IMR-90 (cell line): ENCODE results near the gene PNMA6E. TPM values are rescaled to one million over a fixed set of nuclear protein-coding genes. Genes with fewer than 3 reads are reported as not detected.

Source experiments
- ATAC-seq: fragments of 200-7000 bp; cut with Tn5 transposase; 2 replicates; pipeline ENCODE4 v1.9.1; 2020; ENCODE audit warnings: low read depth, mild to moderate bottlenecking, moderate library complexity
- BruUV-seq: library from RNA; stranded (reverse); fragments of 400-500 nt; replicated peaks from 2 replicates; lab custom pipeline; 2021; lab: Mats Ljungman, UMichigan
- CTCF ChIA-PET: fragments of 300-600 bp; formaldehyde crosslinking; extraction: SDS; loops from one replicate; lab custom pipeline; 2021; ENCODE audit warnings: antibody characterized with exemption; lab: Yijun Ruan, JAX
- POLR2A ChIA-PET: fragments of 300-600 bp; sonication (Branson Sonifier 250); formaldehyde crosslinking; loops from one replicate; lab custom pipeline; 2022; ENCODE audit warnings: antibody characterized with exemption; ENCODE audit not compliant: unreplicated experiment; lab: Charles Lee
- DNase-seq: peaks from one replicate; pipeline ENCODE4 v3.0.0; 2013
- H2AFZ ChIP-seq: replicated peaks from 2 replicates; pipeline ENCODE3; 2013; ENCODE audit warnings: low read length, mild to moderate bottlenecking; ENCODE audit not compliant: poor library complexity
- H2AK5ac ChIP-seq: 2 replicates; pipeline ENCODE4 v1.6.1; 2013; ENCODE audit warnings: low read depth, low read length, inconsistent platforms
- H2AK9ac ChIP-seq: replicated peaks from 2 replicates; pipeline ENCODE3; 2013; ENCODE audit warnings: mild to moderate bottlenecking, low read depth, low read length, moderate library complexity; ENCODE audit not compliant: poor library complexity
- H2BK120ac ChIP-seq: 2 replicates; pipeline ENCODE4 v1.6.1; 2013; ENCODE audit warnings: low read depth, low read length, inconsistent platforms
- H2BK15ac ChIP-seq: 3 replicates; pipeline ENCODE4 v1.6.1; 2013; ENCODE audit warnings: low read depth, low read length, inconsistent platforms
- H2BK20ac ChIP-seq: 2 replicates; pipeline ENCODE4 v1.6.1; 2013; ENCODE audit warnings: low read depth, mild to moderate bottlenecking, inconsistent platforms, low read length, moderate library complexity
- H2BK5ac ChIP-seq: 2 replicates; pipeline ENCODE4 v1.6.1; 2013; ENCODE audit warnings: mild to moderate bottlenecking, low read depth, low read length, inconsistent platforms; ENCODE audit not compliant: poor library complexity, severe bottlenecking
- H3K14ac ChIP-seq: replicated peaks from 2 replicates; pipeline ENCODE4 v1.6.1; 2013; ENCODE audit warnings: low read depth, low read length, inconsistent platforms
- H3K18ac ChIP-seq: 2 replicates; pipeline ENCODE4 v1.6.1; 2013; ENCODE audit warnings: low read depth, low read length, control low read depth
- H3K23ac ChIP-seq: 2 replicates; pipeline ENCODE4 v1.6.1; 2013; ENCODE audit warnings: low read depth, low read length, inconsistent platforms
- H3K27ac ChIP-seq: 2 replicates; pipeline ENCODE4 v1.5.1; 2013; ENCODE audit warnings: mild to moderate bottlenecking, control low read depth, low read length; ENCODE audit not compliant: insufficient read depth
- H3K27me3 ChIP-seq: 2 replicates; pipeline ENCODE4 v1.6.1; 2013; ENCODE audit warnings: low read length; ENCODE audit not compliant: control insufficient read depth, insufficient read depth
- H3K36me3 ChIP-seq: 2 replicates; pipeline ENCODE4 v1.6.1; 2013; ENCODE audit warnings: low read length, mixed read lengths; ENCODE audit not compliant: control insufficient read depth, insufficient read depth
- H3K4ac ChIP-seq: 2 replicates; pipeline ENCODE4 v1.6.1; 2013; ENCODE audit warnings: low read depth, low read length, inconsistent platforms
- H3K4me1 ChIP-seq: 2 replicates; pipeline ENCODE4 v1.6.1; 2013; ENCODE audit warnings: low read length, mixed read lengths; ENCODE audit not compliant: control insufficient read depth, insufficient read depth
- H3K4me2 ChIP-seq: 2 replicates; pipeline ENCODE4 v1.6.1; 2013; ENCODE audit warnings: low read depth, mild to moderate bottlenecking, control low read depth, low read length, moderate library complexity
- H3K4me3 ChIP-seq: 2 replicates; pipeline ENCODE4 v1.5.1; 2013; ENCODE audit warnings: low read depth, mild to moderate bottlenecking, control low read depth, low read length, moderate library complexity; ENCODE audit not compliant: insufficient read depth
- H3K56ac ChIP-seq: 2 replicates; pipeline ENCODE4 v1.6.1; 2013; ENCODE audit warnings: low read length, inconsistent platforms; ENCODE audit not compliant: insufficient read depth; ENCODE audit errors: extremely low read depth
- H3K79me1 ChIP-seq, 2 experiments: 2 replicates each; pipeline ENCODE4 v1.6.1; 2013; ENCODE audit warnings: low read length in 2 of 2, inconsistent platforms in 1 of 2, low read depth in 1 of 2
- H3K9ac ChIP-seq: 2 replicates; pipeline ENCODE4 v1.6.1; 2013; ENCODE audit warnings: low read depth, low read length, control low read depth
- H3K9me1 ChIP-seq: 2 replicates; pipeline ENCODE4 v1.6.1; 2013; ENCODE audit warnings: low read length, inconsistent platforms; ENCODE audit not compliant: insufficient read depth
- H3K9me3 ChIP-seq: 2 replicates; pipeline ENCODE4 v1.6.1; 2013; ENCODE audit warnings: low read length; ENCODE audit not compliant: control insufficient read depth, insufficient read depth
- H4K20me1 ChIP-seq: 2 replicates; pipeline ENCODE4 v1.6.1; 2013; ENCODE audit warnings: low read length, inconsistent platforms; ENCODE audit not compliant: insufficient read depth
- H4K5ac ChIP-seq: 2 replicates; pipeline ENCODE4 v1.6.1; 2013; ENCODE audit warnings: mild to moderate bottlenecking, low read depth, low read length, control low read depth
- H4K8ac ChIP-seq, 2 experiments: 2 replicates each; pipeline ENCODE4 v1.6.1; 2013; ENCODE audit warnings: low read depth in 2 of 2, low read length in 2 of 2, control low read depth in 1 of 2, inconsistent platforms in 1 of 2
- H4K91ac ChIP-seq: 2 replicates; pipeline ENCODE4 v1.6.1; 2013; ENCODE audit warnings: low read depth, low read length, inconsistent platforms; ENCODE audit not compliant: insufficient read depth
- CEBPB ChIP-seq: IDR thresholded peaks from 2 replicates; pipeline ENCODE4 v1.6.1; 2012; ENCODE audit warnings: low read depth, low read length, improper control_type of control experiment
- MXI1 ChIP-seq: IDR thresholded peaks from 2 replicates; pipeline ENCODE4 v1.6.1; 2012; ENCODE audit warnings: low read depth, mild to moderate bottlenecking, low read length, moderate library complexity, borderline replicate concordance
- POLR2A ChIP-seq: IDR thresholded peaks from 2 replicates; pipeline ENCODE4 v1.6.1; 2012; ENCODE audit warnings: mild to moderate bottlenecking, low read depth, low read length
- RCOR1 ChIP-seq: IDR thresholded peaks from 2 replicates; pipeline ENCODE4 v1.6.1; 2012; ENCODE audit warnings: mild to moderate bottlenecking, low read length, improper control_type of control experiment; ENCODE audit not compliant: insufficient replicate concordance
- RFX5 ChIP-seq: IDR thresholded peaks from 2 replicates; pipeline ENCODE4 v1.8.0; 2012; ENCODE audit warnings: low read depth, mild to moderate bottlenecking, low read length, moderate library complexity
- SMC3 ChIP-seq: fragments of 150-350 bp; IDR thresholded peaks from 2 replicates; pipeline ENCODE4 v1.6.1; 2016; ENCODE audit warnings: low read depth, mild to moderate bottlenecking, antibody characterized with exemption, low read length, moderate library complexity
- WGBS, 2 experiments: methylation state at CpG; one replicate each; pipeline versions ENCODE4 v1.1.5 to v1.1.7; 2013; ENCODE audit warnings: missing lambda C conversion rate in 2 of 2; ENCODE audit not compliant: insufficient read length in 1 of 2; ENCODE audit errors: extremely low coverage in 2 of 2; 5-methylcytosine and 5-hydroxymethylcytosine counted together
- dilution Hi-C: fragments of 300-500 bp; cut with HindIII; formaldehyde crosslinking; loops from one replicate; pipeline ENCODE4 v1.14.3; 2018; ENCODE audit warnings: low sequenced_read_pairs; ENCODE audit not compliant: unreplicated experiment
- in situ Hi-C: fragments of 300-500 bp; cut with MboI; formaldehyde crosslinking; loops from 3 replicates; pipeline ENCODE4 v1.14.3; 2019; ENCODE audit warnings: low sequenced_read_pairs, inconsistent platforms, mixed read lengths
- intact Hi-C: fragments of 100-400 bp; cut with micrococcal nuclease; formaldehyde crosslinking; loops from 2 replicates; pipeline ENCODE4 v1.10.0; 2022
- polyA plus RNA-seq, 3 experiments: library from polyadenylated mRNA; depleted of rRNA; stranded (reverse); fragments of >200 nt; gene quantifications; 2 replicates each; pipeline ENCODE4 v1.2.3, GENCODE V29; 2012; ENCODE audit warnings: low replicate concordance in 1 of 3
- total RNA-seq: library from RNA; depleted of rRNA; stranded (reverse); fragments of >200 nt; gene quantifications from 2 replicates; pipeline ENCODE4 v1.2.3, GENCODE V29; 2012
- TF ChIP-seq, protein P1 (sequence below): fragments of 150-350 bp; IDR thresholded peaks from 2 replicates; pipeline ENCODE4 v1.6.1; 2016; ENCODE audit warnings: low read depth, mild to moderate bottlenecking, low read length, moderate library complexity, borderline replicate concordance

Gene PNMA6E
- total and polyA plus RNA-seq, 2 of the 4 experiments (the other 2 are of a cell fraction): not detected

DNA sequence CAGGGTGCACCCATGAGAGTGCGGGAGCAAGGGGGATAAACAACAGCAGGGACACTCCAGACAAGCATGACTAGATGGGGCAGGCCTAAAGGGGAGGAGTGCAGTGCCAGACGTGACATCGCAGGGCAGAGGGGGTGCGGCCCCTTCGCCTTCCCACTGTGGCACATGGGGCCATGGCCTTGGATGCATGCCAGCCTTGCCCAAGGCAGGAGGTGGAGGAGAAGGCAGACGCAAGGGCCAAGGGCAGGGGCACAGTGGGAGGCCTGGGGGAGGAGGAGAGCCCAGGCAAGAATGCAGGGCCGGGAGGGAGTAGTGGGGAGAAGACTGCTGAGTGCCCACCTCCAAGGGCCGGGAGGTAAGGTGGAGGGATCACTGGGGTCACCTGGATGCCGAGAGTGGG is 21.6 kb downstream of the PNMA6E start:
- no peaks in the 10 kb centered on the region for H3K79me1 ChIP-seq
- peaks cover 5% of the 10 kb centered on the region for H3K27me3 ChIP-seq
- BruUV-seq: no TSS peak
- intact Hi-C loops (no loop called here), in situ Hi-C loops (no loop called here), dilution Hi-C loops (no loop called here)
- no peak overlapping the region for H3K9ac ChIP-seq
- no peaks in the 10 kb centered on the region for H3K36me3 ChIP-seq
- TF ChIP-seq RFX5 (no peak), SMC3 (no peak), POLR2A (no peak), CEBPB (no peak), RCOR1 (no peak), MXI1 (no peak)
- TF ChIP-seq, protein P1, sequence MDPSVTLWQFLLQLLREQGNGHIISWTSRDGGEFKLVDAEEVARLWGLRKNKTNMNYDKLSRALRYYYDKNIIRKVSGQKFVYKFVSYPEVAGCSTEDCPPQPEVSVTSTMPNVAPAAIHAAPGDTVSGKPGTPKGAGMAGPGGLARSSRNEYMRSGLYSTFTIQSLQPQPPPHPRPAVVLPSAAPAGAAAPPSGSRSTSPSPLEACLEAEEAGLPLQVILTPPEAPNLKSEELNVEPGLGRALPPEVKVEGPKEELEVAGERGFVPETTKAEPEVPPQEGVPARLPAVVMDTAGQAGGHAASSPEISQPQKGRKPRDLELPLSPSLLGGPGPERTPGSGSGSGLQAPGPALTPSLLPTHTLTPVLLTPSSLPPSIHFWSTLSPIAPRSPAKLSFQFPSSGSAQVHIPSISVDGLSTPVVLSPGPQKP: no peak
- no peak overlapping the region for H2AK5ac ChIP-seq
- ChIA-PET POLR2A (no interaction called here), CTCF (no interaction called here)
- H3K56ac ChIP-seq: no peak overlapping the region
- no peak overlapping the region for H2BK15ac ChIP-seq
- no peak overlapping the region for H3K23ac ChIP-seq
- DNase-seq: no peak
- H2AK9ac ChIP-seq: no peak overlapping the region
- H3K14ac ChIP-seq: no peak overlapping the region
- no peak overlapping the region for H4K91ac ChIP-seq
- no peak overlapping the region for H2BK20ac ChIP-seq
- H4K20me1 ChIP-seq: no peaks in the 10 kb centered on the region
- peaks cover 2% of the 10 kb centered on the region; the same call in 1 of the 2 replicates for H3K4me1 ChIP-seq
- H2BK120ac ChIP-seq: no peak overlapping the region
- H3K9me3 ChIP-seq: peaks cover 2% of the 10 kb centered on the region; the same call in 1 of the 2 replicates
- H3K4me3 ChIP-seq: no peak overlapping the region
- whole genome bisulfite sequencing, 2 experiments: 20% methylated on average over 1 of the region's 9 CpGs; no CpG with 5 or more reads in 1 of the 2 experiments
- no peak overlapping the region for H2AFZ ChIP-seq
- H3K18ac ChIP-seq: no peak overlapping the region
- no peak overlapping the region for H4K8ac ChIP-seq
- H3K27ac ChIP-seq: no peak overlapping the region
- no peak overlapping the region for H3K4ac ChIP-seq
- H2BK5ac ChIP-seq: no peak overlapping the region
- no peaks in the 10 kb centered on the region for H3K9me1 ChIP-seq
- no peak overlapping the region for H3K4me2 ChIP-seq
- ATAC-seq: no peak
- no peak overlapping the region for H4K5ac ChIP-seq
